Activated CD8-positive, alpha-beta T cell treated with anti-CD3 and anti-CD28 coated beads for 36 hours (primary cell): ENCODE results near the gene EGR1. TPM values are rescaled to one million over a fixed set of nuclear protein-coding genes. Genes with fewer than 3 reads are reported as not detected.

Experiments used
- ATAC-seq: fragments of 200-7000 bp; cut with Tn5 transposase; one replicate; pipeline ENCODE4 v1.10.0; 2021; ENCODE audit warnings: mild to moderate bottlenecking, moderate library complexity
- CTCF ChIA-PET: fragments of 350-600 bp; sonication (Branson Sonifier 250); formaldehyde crosslinking; loops from one replicate; lab custom pipeline; 2021; ENCODE audit warnings: antibody characterized with exemption; lab: Charles Lee
- POLR2A ChIA-PET: fragments of 350-600 bp; sonication (Branson Sonifier 250); formaldehyde crosslinking; loops from one replicate; lab custom pipeline; 2021; ENCODE audit warnings: antibody characterized with exemption; lab: Charles Lee
- DNase-seq: peaks from one replicate; pipeline ENCODE4 v3.0.0-alpha.2; 2020
- H3K27ac Mint-ChIP-seq: one replicate; pipeline ENCODE4 v1.8.0; 2021; ENCODE audit warnings: mild to moderate bottlenecking, mixed read lengths
- H3K27me3 Mint-ChIP-seq: one replicate; pipeline ENCODE4 v1.8.0; 2021; ENCODE audit warnings: mixed read lengths
- H3K36me3 Mint-ChIP-seq: one replicate; pipeline ENCODE4 v1.8.0; 2021; ENCODE audit warnings: low read depth, mixed read lengths
- H3K4me1 Mint-ChIP-seq: one replicate; pipeline ENCODE4 v1.8.0; 2021; ENCODE audit warnings: low read depth, mixed read lengths
- H3K4me3 Mint-ChIP-seq: one replicate; pipeline ENCODE4 v1.8.0; 2021; ENCODE audit warnings: mild to moderate bottlenecking, moderate library complexity, mixed read lengths
- H3K9me3 Mint-ChIP-seq: one replicate; pipeline ENCODE4 v1.8.0; 2021; ENCODE audit warnings: mixed read lengths
- intact Hi-C: fragments of 100-400 bp; cut with micrococcal nuclease; formaldehyde crosslinking; loops from one replicate; pipeline ENCODE4 v1.10.0; 2022
- total RNA-seq, 2 experiments: library from RNA; stranded (reverse); gene quantifications; one replicate each; pipeline ENCODE4 v1.2.3, GENCODE V29; 2021
- TF ChIP-seq, protein P1 (sequence below): fragments of 200-600 bp; IDR thresholded peaks from one replicate; pipeline ENCODE4 v1.8.0; 2022; ENCODE audit warnings: antibody characterized with exemption, mild to moderate bottlenecking

EGR1 gene
- total RNA-seq, 2 experiments from 2014 or later, result 46.0 to 46.4 TPM

GRCh38 chr5:138517437-138517836, 52.2 kb downstream of the EGR1 start:
- POLR2A ChIA-PET, result interaction anchor here (2.0 kb wide), 1 partner anchor 12 kb away, joined by 6 read pairs; no protein-coding TSS in a partner anchor
- no peak for ATAC-seq
- peaks cover 55% of the 10 kb centered on the region for H3K36me3 Mint-ChIP-seq

More at GRCh38 chr5:138517437-138517836, 52.2 kb downstream of the EGR1 start:
- no peak for DNase-seq
- Mint-ChIP-seq H3K27ac (no peak overlapping the region), H3K4me1 (peaks cover 24% of the 10 kb centered on the region), H3K4me3 (no peak overlapping the region), H3K9me3 (no peaks in the 10 kb centered on the region), H3K27me3 (no peaks in the 10 kb centered on the region)
- TF ChIP-seq, protein P1, sequence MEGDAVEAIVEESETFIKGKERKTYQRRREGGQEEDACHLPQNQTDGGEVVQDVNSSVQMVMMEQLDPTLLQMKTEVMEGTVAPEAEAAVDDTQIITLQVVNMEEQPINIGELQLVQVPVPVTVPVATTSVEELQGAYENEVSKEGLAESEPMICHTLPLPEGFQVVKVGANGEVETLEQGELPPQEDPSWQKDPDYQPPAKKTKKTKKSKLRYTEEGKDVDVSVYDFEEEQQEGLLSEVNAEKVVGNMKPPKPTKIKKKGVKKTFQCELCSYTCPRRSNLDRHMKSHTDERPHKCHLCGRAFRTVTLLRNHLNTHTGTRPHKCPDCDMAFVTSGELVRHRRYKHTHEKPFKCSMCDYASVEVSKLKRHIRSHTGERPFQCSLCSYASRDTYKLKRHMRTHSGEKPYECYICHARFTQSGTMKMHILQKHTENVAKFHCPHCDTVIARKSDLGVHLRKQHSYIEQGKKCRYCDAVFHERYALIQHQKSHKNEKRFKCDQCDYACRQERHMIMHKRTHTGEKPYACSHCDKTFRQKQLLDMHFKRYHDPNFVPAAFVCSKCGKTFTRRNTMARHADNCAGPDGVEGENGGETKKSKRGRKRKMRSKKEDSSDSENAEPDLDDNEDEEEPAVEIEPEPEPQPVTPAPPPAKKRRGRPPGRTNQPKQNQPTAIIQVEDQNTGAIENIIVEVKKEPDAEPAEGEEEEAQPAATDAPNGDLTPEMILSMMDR, result no peak
- intact Hi-C loops, result no loop called here
- CTCF ChIA-PET, result interaction anchor here (0.9 to 1.9 kb wide), 2 partner anchors 14 to 67 kb away, joined by 3 to 4 read pairs; no protein-coding TSS in a partner anchor

Other genes starting within 250 kb of the EGR1 start
- gene GFRA3, start 190.9 kb upstream of the EGR1 start, total RNA-seq, result not detected
- 10 to 100 TPM; 12.2 to 14.6 TPM for gene CDC25C, start 133.7 kb upstream of the EGR1 start, total RNA-seq
- gene FAM53C, start 127.2 kb upstream of the EGR1 start, total RNA-seq, result 10 to 100 TPM; 25.8 to 29.1 TPM
- gene KDM3B, start 112.8 kb upstream of the EGR1 start, total RNA-seq, result 10 to 100 TPM; 41.6 to 41.9 TPM
- gene REEP2, start 26.4 kb upstream of the EGR1 start, total RNA-seq, result 1 to 10 TPM; 2.9 to 3.1 TPM
- gene ETF1, start 77.8 kb downstream of the EGR1 start, total RNA-seq, result 100 to 1,000 TPM; 154 to 161 TPM
- gene HSPA9, start 109.9 kb downstream of the EGR1 start, total RNA-seq, result 100 to 1,000 TPM; 426 to 442 TPM